Measurements from ENCODE around the gene EXOC8.
"Not testable (repeated sequence)": the region's sequence is repeated elsewhere in the genome, so short reads cannot be mapped to it uniquely, and the experiment has no call there.

The EXOC8 gene

DNA sequence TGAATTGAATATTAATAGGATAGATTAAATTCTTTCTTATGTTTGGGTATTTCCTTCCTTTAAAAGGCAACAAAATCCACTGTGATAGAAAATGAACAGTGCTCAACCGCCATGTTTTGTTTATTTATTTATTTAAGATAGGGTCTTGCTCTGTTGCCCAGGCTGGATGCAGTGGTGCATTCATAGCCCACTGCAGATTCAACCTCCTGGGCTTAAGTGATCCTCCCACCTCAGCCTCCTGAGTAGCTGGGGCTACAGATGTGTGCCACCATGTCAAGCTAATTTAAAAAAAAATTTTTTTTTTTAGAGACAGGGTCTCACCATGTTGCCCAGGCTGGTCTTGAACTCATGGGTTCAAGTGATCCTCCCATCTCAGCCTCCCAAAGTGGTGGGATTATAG lies 11.2 kb upstream of the EXOC8 start:
- DNase-seq: not testable (repeated sequence)

DNA sequence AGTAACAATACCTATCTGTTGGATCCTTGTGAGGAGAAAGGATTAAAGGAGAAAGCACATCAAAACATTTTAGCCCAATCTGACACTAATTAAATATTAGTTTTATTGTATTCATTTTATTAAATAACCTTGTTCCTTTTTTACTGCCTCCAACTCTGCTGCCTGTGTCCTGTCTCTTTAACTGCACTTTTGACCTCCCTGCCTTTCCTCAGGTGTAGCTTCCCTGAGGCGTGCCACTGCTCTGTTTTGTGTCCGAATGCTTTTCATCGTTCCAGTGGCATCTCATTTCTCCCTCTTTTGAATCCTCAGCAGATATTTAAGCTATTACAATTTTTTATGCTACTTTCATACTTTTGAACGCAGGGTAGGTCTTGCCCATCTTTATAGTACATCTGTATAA lies 10.8 kb upstream of the EXOC8 start:
- no peak for DNase-seq

DNA sequence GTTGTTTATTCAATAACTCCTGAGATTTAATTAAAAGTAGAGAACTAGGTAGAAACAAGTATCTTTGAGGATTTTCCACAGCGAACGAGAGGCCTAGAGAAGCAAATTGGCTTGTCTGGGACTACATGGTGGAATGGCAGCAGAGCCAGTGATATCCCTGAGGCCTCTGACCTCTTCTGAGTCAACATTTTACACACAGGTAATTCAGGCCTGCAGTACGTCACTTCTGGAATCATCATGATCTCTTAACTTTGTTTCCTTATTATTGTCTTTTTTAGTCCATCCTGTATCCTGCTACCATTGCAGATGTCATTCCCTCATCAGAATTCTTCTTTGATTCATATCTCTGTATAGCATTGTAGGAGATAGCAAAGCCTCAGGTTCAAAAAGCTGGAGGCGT lies 10.3 kb upstream of the EXOC8 start:
- no peak for DNase-seq

DNA sequence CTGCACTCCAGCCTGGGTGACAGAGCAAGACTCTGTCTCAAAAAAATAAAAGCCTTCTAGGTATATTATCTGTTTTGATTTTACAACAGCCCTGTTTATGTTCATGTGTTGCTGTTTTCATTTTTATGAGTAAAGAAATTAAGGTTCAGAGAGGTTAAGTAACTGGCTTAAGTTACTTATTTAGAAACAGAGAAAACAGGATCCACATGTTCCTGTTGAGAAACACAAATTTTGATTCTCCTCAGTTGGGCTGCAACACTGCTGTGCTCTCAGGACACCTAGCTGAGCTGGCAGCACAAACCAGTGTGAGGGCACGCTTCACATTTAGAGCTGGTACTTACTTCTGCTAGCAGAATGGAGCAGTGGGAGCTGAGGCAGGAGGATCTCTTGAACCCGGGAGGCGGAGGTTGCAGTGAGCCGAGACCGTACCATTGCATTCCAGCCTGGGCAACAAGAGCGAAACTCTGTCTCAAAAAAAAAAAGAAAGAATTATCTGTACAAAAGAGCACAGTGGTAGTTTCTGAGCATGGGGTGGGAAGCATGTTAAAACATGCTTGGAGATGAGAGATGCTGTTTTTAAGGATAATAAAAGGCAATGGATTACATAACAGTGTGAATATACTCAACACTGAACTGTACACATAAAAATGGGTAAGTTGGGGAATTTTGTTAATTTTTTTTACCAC lies 2.8 kb upstream of the EXOC8 start:
- DNase-seq: no peak

DNA sequence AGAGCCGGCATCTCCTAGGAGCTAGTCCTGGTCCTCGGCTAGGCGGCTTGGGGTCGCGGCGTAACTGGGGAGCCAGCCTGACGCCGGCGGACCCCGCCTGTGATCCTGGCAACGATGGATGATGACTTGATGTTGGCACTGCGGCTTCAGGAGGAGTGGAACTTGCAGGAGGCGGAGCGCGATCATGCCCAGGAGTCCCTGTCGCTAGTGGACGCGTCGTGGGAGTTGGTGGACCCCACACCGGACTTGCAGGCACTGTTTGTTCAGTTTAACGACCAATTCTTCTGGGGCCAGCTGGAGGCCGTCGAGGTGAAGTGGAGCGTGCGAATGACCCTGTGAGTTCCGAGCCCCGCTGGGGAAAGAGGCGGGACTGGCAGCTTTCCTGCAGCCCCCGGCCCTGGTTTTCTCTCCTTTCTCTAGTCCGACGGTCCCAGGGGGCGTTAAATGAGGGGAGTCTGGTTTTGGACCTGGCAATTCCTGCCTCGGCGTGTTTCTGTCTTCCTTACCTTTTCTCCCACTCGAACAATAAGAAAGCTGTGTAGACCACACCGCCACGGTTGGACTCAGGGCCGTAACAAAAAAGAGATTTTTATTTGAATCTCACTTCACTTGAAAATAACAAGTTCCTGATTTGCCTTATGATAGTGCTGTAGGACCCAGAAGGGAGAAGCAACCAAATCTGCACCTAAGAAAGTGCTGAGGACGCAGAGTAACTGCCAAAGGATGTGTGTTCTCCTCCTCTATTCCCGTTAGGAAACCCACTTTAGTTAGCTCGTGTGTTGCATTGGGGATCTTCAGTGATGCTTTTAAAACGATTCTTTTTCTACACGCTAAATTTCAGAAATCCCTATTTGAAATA lies 847 bp upstream of the EXOC8 start, which contains the start of gene SPRTN:
Gene SPRTN, plus strand, starts transcription at position 24 of the 859 bp plus-strand sequence. Its CDS starts 91 bp downstream, at position 115.
- no peak for DNase-seq

DNA sequence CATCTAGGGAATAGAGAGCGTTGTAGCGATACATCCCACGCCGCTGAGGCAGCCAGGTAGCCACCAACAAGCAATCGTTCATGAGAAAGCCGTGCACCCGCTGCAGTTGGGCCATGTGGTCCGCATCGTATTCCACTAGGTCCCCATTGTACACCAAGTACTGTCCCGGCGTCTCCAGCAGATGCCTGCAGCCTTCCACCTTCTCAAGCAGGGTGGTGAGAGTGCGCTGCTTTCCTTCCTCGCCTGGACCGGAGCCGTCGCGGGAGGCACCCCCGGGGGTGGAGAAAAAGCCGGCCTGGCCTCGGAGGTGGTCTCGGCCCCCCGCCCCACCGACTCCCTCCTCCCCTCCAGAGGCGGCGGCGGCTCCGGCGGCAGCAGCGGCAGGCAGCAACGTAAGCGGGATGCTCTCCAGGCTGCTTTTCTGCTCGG lies 595 bp downstream of the EXOC8 start:
- DNase-seq: no peak

DNA sequence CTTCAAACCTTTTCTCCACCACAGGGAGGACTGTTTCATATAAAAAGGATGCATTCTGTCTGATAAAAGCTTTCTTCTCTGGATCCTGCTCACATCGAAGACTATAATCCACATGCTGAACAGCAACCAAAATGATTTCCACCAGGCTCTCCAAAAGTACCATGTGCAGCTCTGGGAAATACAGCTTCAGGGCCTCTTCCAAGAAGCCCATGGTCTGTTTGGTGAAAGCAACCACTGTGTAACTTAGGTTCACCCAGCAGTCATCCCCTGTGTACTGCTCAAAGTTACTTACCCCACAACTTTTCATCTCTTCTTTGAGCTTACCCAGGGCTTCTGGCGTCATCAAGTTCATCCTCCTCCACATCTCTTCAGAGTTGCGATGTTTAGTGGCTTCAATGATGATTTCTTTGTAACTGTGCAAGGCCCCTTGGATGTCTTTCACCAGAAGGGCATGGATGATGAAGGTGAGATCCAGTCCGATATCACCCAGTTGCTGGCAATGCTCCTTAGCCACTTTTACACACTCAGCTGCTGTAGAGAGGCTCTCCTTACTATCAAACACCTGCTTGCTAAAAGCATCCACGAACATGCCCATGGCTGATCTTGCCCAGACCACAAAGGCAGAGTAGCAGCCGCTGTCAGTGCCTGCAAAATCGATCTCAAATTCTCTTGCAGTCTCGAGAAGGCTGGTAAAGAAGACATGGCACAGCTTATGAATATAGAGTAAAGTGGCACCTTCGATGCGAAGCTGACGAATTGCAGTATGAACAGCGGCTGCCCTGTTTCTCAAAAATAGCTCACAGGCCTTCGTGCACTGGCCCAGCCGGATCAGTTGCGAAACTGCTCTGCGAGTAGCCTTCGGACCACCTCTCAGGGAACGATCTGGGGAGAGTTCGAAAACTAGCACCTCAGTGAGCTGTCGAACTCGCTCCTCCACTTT lies 1.7 kb downstream of the EXOC8 start:
- no peak for DNase-seq

DNA sequence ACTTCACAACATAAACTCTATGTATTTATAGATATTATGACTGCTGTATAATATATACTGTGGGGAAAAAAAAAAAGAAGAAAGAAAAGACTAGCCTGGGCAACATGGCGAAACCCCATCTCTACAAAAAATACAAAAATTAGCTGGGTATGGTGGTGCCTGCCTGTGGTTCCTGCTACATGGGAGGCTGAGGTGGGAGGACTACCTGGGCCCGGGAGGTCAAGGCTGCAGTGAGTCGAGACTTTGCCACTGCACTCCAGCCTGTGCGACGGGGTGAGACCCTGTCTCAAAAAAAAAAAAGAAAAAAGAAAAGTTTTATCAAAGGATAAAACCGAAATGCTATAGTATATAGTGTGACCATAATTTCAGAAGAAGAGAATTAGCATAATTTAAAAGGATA lies 2.7 kb downstream of the EXOC8 start:
- no peak for DNase-seq

DNA sequence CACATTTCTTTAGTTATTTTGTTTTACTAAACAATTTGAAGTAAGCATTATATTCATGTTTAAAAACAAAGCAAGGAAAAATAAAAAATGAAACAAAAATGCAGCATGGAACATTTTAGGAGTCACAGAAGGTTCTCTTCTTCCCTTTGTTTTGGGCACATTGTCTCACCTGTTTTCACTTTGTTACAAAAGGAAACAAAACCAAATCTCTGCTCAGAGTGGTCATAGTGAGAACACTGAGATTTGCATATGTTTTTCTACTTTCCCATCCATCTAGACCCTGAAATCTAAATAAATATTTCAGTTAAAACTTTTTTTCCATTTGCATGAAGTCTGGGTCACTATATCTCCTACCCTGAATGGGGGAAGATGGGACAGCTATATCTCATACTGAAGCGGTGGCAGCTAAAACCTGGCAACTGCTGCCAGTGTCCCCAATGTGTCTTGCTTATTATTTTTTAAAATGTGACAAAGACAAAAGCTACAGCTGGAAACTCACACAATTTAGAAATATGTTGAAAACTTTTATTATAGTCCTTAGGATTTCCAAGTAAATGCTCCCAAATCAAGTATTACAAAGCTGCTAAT lies 3.5 kb downstream of the EXOC8 start:
- no peak for DNase-seq

DNA sequence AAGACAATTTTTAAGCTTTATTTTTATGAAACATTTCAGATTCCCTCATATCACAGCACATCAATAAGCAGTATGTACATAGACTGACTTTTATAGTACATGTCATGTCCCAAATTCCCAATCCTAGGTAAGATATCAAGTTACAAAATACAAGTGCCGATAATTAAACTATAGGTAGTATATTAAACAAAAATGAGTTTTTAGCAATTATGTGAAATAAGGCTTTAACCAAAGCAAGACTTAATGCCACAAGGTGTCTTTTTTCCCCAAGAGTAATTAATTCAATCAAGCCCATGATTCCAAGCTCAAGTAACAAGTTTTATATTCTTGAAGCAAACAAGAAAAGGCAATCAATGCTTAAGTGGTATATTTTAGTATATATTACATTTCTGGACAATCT lies 4.9 kb downstream of the EXOC8 start:
- DNase-seq: no peak

DNA sequence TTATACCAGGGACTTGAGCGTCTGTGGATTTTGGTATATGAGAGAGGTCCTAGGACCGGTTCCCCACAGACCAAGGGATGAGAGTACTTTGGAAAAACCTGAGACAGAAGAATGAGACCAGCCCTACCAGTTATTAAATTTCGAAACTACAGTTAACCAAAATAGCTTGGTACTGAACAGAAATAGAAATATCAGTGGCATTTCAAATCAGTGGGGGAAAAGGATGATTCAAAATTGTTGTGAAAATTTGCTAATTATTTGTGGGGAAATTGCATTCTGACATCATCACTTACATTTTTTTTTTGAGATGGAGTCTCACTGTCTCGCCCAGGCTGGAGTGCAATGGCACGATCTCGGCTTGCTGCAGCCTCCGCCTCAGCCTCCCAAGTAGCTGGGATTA lies 8.2 kb downstream of the EXOC8 start:
- no peak for DNase-seq

DNA sequence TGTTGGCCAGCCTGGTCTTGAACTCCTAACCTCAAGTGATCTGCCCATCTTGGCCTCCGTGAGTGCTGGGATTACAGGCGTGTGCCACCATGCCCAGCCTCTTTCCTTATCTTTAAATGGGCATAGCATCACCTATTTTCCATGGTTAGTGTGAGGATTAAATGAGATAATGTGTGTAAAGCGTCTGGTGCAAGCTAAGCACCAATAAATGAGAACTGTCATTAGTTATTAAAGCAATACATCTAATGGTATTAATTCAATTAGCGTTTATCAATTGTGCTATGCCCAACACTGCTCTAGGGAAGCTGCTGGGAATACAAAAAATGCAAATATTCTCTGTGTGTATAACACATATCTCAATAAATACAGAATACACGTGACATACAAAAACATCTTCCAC lies 10.0 kb downstream of the EXOC8 start:
- DNase-seq: no peak

DNA sequence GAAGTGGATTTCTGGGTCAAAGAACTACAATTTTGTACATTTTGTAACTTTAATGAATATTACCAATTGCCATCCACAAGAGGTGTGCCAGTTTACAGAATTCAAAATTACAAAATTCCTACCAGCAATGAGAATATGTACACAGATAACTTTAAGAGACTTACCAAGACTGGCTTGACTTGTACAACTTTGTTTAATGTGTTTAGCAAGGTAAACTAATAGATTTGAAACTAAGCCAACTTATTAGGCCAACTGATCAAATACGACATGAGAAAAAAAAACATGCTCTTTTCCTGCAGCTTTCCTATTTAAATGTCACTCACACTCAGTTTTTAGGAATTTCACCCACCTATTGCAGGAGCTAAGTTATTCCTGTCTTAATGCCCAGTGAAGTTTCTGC lies 11.4 kb downstream of the EXOC8 start:
- no peak for DNase-seq

DNA sequence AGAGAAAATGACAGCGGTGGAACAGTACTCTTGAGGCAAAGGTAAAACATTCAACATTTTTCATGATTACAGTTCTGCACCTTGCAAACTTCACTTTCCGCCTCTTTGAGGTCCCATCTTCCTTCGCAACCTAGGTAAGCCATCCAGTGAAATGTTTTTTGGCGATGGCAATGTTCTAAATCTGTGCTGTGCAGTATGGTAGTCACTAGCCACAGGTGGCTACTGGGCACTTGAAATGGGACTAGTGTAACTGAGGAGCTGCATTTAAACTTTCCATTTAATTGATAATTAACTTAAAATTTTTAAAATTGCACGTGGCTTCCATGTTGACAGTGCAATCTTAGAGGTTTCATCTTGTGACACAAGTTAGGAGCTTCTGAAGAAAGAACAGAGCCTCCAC lies 13.0 kb downstream of the EXOC8 start:
- DNase-seq: no peak

DNA sequence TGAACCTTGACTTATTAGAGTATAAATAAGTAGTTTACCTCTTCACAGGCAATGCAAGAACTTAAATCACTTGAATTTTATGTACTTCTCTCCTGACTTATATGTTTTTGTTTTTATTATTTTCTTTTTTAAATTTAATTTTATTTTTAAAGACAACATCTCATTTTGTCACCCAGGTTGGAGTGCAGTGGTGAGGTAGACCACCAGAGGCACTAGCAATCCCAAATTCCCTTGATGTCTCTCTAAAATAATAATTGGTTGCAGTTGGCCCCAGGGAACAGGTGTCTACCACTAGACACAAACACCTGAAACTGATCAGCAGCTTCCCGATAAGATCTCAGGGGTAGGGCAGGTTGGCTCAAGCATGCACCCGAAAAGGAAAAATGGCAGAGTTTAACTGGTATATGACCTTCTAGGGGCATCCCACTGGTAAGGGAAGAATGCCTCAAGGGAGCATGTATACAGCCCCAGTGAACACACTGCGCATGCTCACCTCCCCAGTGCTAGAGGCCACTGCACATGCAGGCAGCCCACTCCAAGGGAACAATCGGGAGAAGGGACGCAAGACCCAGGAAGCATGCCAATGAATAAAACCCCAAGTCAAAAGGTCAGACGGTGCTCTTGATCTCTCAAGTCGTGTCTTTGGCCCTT lies 14.6 kb downstream of the EXOC8 start:
- DNase-seq: no peak

DNA sequence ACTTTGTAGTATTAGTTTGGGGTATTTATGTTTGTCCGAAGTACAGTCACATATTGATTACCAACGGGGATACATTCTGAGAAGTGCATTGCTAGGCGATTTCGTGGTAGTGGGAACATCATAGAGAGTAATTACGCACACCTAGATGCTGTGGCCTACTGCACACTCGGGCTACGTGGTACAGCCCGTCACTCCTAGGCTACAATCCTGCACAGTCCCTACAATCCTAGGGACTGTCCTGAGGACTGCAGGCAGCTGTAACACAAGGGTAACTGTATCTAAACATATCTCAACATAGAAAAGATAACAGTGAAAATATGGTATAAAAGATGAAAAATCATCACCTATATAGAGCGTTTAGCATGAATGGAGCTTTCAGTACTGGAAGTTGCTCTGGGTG lies 18.6 kb downstream of the EXOC8 start:
- no peak for DNase-seq

DNA sequence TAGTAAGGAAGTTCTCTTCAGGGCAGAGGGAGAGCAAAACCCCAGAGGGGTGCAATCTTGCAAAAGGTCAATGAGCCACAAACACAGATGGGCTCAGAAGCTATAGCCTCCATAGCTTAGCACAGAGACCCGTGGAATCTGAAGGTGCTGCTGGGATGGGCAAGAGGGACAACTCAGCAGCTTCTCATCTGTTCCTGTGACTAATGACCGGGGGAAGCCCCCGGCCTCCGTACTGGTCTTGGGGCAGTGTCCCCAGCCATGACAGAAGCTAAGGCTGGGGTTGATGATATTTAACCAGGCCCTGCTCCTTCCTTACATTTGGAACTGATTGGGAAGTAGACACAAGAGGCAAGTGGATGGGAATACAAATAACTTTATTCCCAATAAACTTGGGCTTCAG lies 19.1 kb downstream of the EXOC8 start:
- DNase-seq: no peak

DNA sequence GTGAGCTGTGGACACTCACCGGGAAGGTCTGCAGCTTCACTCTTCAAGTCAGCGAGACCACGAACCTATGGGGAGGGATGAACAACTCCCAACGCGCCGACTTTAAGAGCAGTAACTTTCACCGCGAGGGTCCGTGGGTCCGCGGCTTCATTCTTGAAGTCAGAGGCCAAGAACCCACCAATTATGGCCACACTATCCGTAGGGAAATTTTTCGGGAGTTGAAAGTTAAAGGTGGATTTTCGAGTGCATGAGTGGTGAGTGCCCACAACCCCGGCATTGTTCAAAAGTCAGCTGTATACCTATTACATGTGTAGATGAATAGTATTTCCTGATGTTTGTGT lies 19.7 kb downstream of the EXOC8 start:
- no peak for DNase-seq

DNA sequence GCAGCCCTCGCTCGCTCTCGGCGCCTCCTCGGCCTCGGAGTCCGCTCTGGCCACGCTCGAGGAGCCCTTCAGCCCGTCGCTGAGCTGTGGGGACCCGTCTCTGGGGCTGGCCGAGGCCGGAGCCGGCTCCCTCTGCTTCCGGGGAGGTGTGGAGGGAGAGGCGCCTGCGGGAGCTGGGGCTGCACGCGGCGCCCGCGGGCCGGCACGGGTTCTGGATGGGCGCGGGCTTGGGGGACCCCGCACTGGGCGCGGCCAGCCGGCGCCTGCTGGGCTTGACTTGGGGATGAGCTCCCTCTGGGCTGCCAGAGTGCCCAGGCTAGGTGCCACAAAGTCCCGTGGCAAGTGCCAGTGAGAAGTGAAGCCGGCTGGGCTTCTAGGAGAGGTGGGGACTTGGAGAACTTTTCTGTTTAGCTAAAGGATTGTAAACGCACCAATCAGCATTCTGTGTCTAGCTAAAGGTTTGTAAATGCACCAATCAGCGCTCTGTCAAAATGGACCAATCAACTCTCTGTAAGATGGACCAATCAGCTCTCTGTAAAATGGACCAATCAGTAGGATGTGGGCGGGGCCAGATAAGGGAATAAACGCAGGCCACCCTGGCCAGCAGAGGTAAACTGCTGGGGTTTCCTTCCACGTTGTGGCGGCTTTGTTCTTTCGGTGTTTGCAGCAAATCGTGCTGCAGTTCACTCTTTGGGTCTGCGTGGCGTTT lies 20.2 kb downstream of the EXOC8 start:
- no peak for DNase-seq

DNA sequence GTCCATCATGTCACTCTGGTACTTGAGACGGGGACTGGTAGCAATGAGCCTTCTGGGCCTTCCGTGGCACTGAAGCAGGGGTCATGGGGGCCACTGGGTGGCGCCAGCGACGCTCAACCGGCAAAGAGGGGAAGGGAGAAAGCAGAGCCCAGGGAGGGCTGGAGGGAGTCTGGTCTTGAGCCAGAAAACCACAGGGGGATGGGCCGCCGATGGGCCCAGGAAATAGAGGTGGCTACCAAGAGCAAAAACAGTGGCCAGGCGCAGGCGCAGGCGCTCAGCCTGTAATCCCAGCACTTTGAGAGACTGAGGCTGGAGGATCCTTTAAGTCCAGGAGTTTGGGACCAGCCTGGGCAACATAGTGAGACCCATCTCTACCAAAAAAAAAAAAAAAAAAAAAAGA lies 21.8 kb downstream of the EXOC8 start:
- no peak for DNase-seq

DNA sequence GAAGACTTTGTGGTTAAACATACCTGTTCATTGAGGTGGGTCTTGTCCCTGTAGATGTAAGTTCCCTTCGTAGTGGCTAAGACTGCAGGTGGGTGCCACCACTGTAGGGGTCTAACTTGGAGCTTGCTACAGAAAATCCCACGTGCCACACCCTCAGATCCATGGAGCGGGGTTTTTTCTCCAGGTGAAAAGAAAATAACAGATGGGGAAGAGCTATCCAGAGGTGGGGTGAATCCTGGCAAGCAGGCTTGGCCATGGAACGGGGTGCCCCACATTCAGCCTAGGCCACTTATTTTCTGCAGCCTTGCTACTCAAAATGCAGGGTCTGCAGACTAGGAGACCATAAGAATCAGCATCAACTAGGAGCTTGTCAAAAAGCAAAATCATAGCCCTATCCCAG lies 24.0 kb downstream of the EXOC8 start:
- DNase-seq: no peak

DNA sequence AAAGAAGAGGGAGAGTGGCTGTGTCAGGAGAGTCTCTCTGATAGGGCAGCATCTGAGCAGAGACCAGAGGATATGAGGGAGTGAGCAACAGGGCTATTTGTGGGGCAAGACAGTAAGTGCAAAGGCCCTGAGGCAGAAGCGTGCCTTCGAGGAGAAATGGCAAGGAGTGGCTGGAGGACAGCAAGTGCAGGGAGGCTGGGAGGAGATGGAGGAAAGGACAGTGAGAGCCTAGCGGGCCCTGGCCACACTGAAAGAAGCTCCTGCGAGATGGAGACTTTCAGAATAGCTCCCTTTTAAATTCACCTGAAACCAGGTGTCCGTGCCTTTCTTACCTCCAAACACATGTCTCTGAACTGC lies 25.2 kb downstream of the EXOC8 start:
- no peak for DNase-seq
